Measurements from ENCODE around the gene DNAJC10.

GRCh38 chr2:182836451-182836850 lies 120.4 kb downstream of the DNAJC10 start:
- TF ChIP-seq, protein P1, sequence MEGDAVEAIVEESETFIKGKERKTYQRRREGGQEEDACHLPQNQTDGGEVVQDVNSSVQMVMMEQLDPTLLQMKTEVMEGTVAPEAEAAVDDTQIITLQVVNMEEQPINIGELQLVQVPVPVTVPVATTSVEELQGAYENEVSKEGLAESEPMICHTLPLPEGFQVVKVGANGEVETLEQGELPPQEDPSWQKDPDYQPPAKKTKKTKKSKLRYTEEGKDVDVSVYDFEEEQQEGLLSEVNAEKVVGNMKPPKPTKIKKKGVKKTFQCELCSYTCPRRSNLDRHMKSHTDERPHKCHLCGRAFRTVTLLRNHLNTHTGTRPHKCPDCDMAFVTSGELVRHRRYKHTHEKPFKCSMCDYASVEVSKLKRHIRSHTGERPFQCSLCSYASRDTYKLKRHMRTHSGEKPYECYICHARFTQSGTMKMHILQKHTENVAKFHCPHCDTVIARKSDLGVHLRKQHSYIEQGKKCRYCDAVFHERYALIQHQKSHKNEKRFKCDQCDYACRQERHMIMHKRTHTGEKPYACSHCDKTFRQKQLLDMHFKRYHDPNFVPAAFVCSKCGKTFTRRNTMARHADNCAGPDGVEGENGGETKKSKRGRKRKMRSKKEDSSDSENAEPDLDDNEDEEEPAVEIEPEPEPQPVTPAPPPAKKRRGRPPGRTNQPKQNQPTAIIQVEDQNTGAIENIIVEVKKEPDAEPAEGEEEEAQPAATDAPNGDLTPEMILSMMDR (IDR thresholded peaks at IDR 0.05; ENCODE audit: low read length) = no peak
- no peak for TF ChIP-seq EZH2phosphoT487 (IDR thresholded peaks at IDR 0.05; ENCODE audit: low read length)
